Measurements from ENCODE around the gene ANGPTL2.

DNA sequence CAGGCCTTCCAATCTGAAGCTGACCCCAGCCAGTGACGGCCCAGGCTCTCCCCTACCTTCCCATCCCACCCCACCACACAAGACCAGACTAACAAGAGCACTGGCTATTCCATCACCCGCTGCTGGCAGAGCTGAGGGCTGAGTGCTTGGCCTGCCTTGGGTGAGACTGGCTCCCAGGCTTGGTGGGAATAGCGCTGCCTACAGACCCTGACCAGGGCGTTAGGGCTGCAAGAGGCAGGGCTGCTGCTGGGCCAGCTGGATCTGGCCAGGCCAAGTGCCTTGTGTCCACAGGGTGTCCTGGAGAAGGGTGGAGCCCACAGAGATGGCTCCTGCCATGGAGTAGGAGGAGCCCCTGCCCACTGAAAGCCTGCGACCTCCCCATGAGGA is 31.6 kb upstream of the ANGPTL2 start:
- TF ChIP-seq EZH2phosphoT487 (IDR thresholded peaks at IDR 0.05; ENCODE audit: low read length), result no peak
- TF ChIP-seq, protein P1, sequence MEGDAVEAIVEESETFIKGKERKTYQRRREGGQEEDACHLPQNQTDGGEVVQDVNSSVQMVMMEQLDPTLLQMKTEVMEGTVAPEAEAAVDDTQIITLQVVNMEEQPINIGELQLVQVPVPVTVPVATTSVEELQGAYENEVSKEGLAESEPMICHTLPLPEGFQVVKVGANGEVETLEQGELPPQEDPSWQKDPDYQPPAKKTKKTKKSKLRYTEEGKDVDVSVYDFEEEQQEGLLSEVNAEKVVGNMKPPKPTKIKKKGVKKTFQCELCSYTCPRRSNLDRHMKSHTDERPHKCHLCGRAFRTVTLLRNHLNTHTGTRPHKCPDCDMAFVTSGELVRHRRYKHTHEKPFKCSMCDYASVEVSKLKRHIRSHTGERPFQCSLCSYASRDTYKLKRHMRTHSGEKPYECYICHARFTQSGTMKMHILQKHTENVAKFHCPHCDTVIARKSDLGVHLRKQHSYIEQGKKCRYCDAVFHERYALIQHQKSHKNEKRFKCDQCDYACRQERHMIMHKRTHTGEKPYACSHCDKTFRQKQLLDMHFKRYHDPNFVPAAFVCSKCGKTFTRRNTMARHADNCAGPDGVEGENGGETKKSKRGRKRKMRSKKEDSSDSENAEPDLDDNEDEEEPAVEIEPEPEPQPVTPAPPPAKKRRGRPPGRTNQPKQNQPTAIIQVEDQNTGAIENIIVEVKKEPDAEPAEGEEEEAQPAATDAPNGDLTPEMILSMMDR (IDR thresholded peaks at IDR 0.05; ENCODE audit: low read length), result no peak
